MM.1S (cell line): ENCODE data around the gene RIPK4.

Experiments used
- EZH2 ChIP-seq: fragments of 300-600 bp; sonication (generic); optimal IDR thresholded peaks from 2 replicates; pipeline ENCODE3; 2017; ENCODE audit warnings: low read depth, mild to moderate bottlenecking, antibody characterized with exemption, low read length, mixed read lengths
- TF ChIP-seq, protein P1 (sequence below): fragments of 300-600 bp; sonication (generic); IDR thresholded peaks from 2 replicates; pipeline ENCODE4 v1.5.1; 2016; ENCODE audit warnings: antibody characterized with exemption, low read length, mixed read lengths

DNA sequence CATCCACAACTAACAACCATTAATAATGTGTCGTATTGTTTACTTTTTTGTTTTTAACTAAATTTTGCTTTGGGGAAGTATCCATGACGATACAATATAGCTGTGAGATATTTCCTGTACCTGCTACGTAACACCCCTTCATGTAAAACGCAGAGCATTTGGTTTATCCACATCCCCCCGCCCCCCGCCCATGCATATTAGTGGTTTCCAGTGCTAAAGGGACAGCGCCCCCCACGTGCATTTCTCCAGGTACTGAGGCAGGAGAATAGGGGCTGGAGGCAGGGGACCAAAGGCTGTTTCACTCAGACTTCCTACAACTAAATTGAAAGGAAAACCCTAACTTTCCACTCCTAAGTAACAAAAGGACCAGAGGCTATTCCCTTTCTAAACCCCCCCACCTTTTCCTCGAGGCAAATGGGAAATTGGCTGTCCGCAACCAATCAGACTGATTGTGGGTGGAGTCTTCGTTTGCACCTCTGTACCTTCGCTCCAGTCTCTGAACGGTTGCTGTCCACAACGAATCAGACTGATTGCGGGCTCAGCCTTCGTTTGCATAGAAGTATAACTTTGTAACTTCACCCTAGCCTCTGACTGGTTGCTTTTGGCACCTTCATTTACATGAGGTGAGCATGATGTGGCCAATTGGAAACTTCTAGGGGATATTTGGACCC, 12.2 kb upstream of the RIPK4 start:
- no peak for TF ChIP-seq EZH2
- TF ChIP-seq, protein P1, sequence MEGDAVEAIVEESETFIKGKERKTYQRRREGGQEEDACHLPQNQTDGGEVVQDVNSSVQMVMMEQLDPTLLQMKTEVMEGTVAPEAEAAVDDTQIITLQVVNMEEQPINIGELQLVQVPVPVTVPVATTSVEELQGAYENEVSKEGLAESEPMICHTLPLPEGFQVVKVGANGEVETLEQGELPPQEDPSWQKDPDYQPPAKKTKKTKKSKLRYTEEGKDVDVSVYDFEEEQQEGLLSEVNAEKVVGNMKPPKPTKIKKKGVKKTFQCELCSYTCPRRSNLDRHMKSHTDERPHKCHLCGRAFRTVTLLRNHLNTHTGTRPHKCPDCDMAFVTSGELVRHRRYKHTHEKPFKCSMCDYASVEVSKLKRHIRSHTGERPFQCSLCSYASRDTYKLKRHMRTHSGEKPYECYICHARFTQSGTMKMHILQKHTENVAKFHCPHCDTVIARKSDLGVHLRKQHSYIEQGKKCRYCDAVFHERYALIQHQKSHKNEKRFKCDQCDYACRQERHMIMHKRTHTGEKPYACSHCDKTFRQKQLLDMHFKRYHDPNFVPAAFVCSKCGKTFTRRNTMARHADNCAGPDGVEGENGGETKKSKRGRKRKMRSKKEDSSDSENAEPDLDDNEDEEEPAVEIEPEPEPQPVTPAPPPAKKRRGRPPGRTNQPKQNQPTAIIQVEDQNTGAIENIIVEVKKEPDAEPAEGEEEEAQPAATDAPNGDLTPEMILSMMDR: no peak
